ENCODE measurements around the gene CNIH3.

The CNIH3 gene

GRCh38 chr1:224766266-224766665, 150.1 kb downstream of the CNIH3 start:
- Histone ChIP-seq H3K27ac (no peak overlapping the region), H3K4me3 (no peak overlapping the region)
- no peak for DNase-seq (ENCODE audit: low spot score)
- TF ChIP-seq CTCF (IDR thresholded peaks at IDR 0.05): no peak

- DNase-seq (ENCODE audit: low spot score): no peak
- Histone ChIP-seq H3K4me3 (no peak overlapping the region), H3K27ac (no peak overlapping the region)
- TF ChIP-seq CTCF (IDR thresholded peaks at IDR 0.05): no peak
Observed at GRCh38 chr1:224767031-224767430, 150.9 kb downstream of the CNIH3 start.

GRCh38 chr1:224767676-224768075, 151.6 kb downstream of the CNIH3 start:
- TF ChIP-seq CTCF (IDR thresholded peaks at IDR 0.05): no peak
- H3K4me3 ChIP-seq: no peak overlapping the region
- DNase-seq (ENCODE audit: low spot score): no peak
- H3K27ac ChIP-seq: no peak overlapping the region

- no peak for TF ChIP-seq CTCF (IDR thresholded peaks at IDR 0.05)
- Histone ChIP-seq H3K27ac (no peak overlapping the region), H3K4me3 (no peak overlapping the region)
- no peak for DNase-seq (ENCODE audit: low spot score)
Observed at GRCh38 chr1:224768971-224769370, 152.9 kb downstream of the CNIH3 start.

GRCh38 chr1:224769452-224770335, 153.6 kb downstream of the CNIH3 start:
- TF ChIP-seq CTCF (IDR thresholded peaks at IDR 0.05): no peak
- no peak overlapping the region for H3K4me3 ChIP-seq
- no peak for DNase-seq (ENCODE audit: low spot score)
- H3K27ac ChIP-seq: no peak overlapping the region

- Histone ChIP-seq H3K27ac (no peak overlapping the region), H3K4me3 (no peak overlapping the region)
- TF ChIP-seq CTCF (IDR thresholded peaks at IDR 0.05): no peak
- no peak for DNase-seq (ENCODE audit: low spot score)
Observed at GRCh38 chr1:224770336-224770693, 154.2 kb downstream of the CNIH3 start.

- DNase-seq (ENCODE audit: low spot score): no peak
- Histone ChIP-seq H3K27ac (no peak overlapping the region), H3K4me3 (no peak overlapping the region)
- no peak for TF ChIP-seq CTCF (IDR thresholded peaks at IDR 0.05)
Observed at GRCh38 chr1:224773646-224774045, 157.5 kb downstream of the CNIH3 start.

Measured in coronary artery (tissue), 2 donors.